ENCODE results near the gene ARHGEF12. TPM values are rescaled to one million over a fixed set of nuclear protein-coding genes. Genes with fewer than 3 reads are reported as not detected.

The ARHGEF12 gene
- total RNA-seq, 1 donor from 2014 or later, result 121 TPM

DNA sequence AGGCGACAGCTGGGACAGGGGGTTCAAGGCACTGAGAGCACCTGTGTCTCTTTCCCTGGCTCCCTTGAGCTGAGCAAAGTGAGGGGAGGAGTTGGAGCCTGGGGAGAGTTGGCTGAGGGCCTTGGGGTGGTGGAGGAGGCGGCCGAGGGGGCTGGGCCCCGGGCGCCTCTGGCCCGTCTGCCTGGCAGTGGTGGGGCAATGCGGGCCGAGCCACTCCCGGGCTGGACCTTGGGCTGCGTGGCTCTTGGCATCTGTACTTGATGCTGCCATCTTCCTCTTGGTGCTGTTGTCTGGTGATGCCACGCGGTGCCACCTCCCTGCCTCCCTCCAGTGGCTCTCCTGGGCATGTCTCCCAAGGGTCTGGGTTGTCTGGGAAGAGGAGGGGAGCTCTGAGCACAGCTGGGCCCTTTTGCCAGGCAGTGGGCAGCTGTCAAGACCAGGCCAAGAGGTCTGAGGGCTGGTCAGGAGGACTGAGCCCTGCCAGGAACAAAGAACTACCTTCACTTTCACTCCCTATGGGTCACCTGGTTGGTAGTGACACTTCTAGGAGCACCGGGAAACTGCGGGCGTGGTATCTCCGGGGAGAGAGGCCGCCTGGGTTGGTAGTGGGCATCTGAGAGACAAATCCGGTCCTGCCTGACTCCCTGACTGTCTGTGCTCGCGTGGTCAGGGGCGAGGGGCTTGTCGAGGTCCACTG, 176.7 kb downstream of the ARHGEF12 start:
- ATAC-seq, result no peak
- Histone ChIP-seq H3K9me3 (no peaks in the 10 kb centered on the region), H3K36me3 (no peaks in the 10 kb centered on the region), H3K4me3 (no peak overlapping the region), H3K27me3 (ENCODE audit: low read depth) (peaks cover 49% of the 10 kb centered on the region), H3K4me1 (peaks cover 5% of the 10 kb centered on the region), H3K27ac (no peak overlapping the region)
- TF ChIP-seq CTCF (IDR thresholded peaks at IDR 0.05), result no peak
- intact Hi-C loops (cut with DNase I), result loop anchor here (10.0 kb wide), 1 partner anchor 182 kb away; no protein-coding TSS in a partner anchor
- DNase-seq, result peak; percentile 38

- ATAC-seq, result no peak
- DNase-seq, result peak; percentile 28
- no peak for TF ChIP-seq CTCF (IDR thresholded peaks at IDR 0.05)
- intact Hi-C loops (cut with DNase I), result loop anchor here (10.0 kb wide), 1 partner anchor 181 kb away; no protein-coding TSS in a partner anchor
- Histone ChIP-seq H3K36me3 (no peaks in the 10 kb centered on the region), H3K27ac (no peak overlapping the region), H3K4me1 (peaks cover 5% of the 10 kb centered on the region), H3K4me3 (no peak overlapping the region), H3K9me3 (no peaks in the 10 kb centered on the region), H3K27me3 (ENCODE audit: low read depth) (peaks cover 41% of the 10 kb centered on the region)
These were observed 177.5 kb downstream of the ARHGEF12 start for GRCh38 chr11:120513436-120514315.

GRCh38 chr11:120514541-120515121, 178.4 kb downstream of the ARHGEF12 start:
- H3K36me3 ChIP-seq, result no peaks in the 10 kb centered on the region
- TF ChIP-seq CTCF (IDR thresholded peaks at IDR 0.05), result no peak
- peaks cover 5% of the 10 kb centered on the region for H3K4me1 ChIP-seq
- ATAC-seq, result no peak
- H3K27ac ChIP-seq, result no peak overlapping the region
- DNase-seq, result peak; percentile 32
- intact Hi-C loops (cut with DNase I), result loop anchor here (10.0 kb wide), 1 partner anchor 180 kb away; no protein-coding TSS in a partner anchor
- H3K4me3 ChIP-seq, result no peak overlapping the region
- H3K9me3 ChIP-seq, result no peaks in the 10 kb centered on the region
- H3K27me3 ChIP-seq (ENCODE audit: low read depth), result peaks cover 32% of the 10 kb centered on the region

- Histone ChIP-seq H3K4me1 (peaks cover 5% of the 10 kb centered on the region), H3K27ac (no peak overlapping the region), H3K36me3 (no peaks in the 10 kb centered on the region), H3K27me3 (ENCODE audit: low read depth) (peaks cover 28% of the 10 kb centered on the region), H3K9me3 (no peaks in the 10 kb centered on the region), H3K4me3 (no peak overlapping the region)
- intact Hi-C loops (cut with DNase I), result loop anchor here (10.0 kb wide), 1 partner anchor 180 kb away; no protein-coding TSS in a partner anchor
- ATAC-seq (no peak), DNase-seq (peak; percentile 6)
- no peak for TF ChIP-seq CTCF (IDR thresholded peaks at IDR 0.05)
These were observed 179.0 kb downstream of the ARHGEF12 start for GRCh38 chr11:120515186-120515723.

Data from lower lobe of right lung (tissue), 2 donors.